Stimulated activated CD4-positive, alpha-beta T cell treated with anti-CD3 and anti-CD28 coated beads, Interleukin-4, amount 100 ng/mL, for 4 hours (primary cell): ENCODE measurements around the gene TMEM19.

ENCODE experiments used
- DNase-seq, 2 experiments: peaks; one replicate each; pipeline ENCODE4 v3.0.0-alpha.2; 2020

The TMEM19 gene

GRCh38 chr12:71719647-71720370 is 33.9 kb downstream of the TMEM19 start:
- no peak for DNase-seq

- DNase-seq: no peak
Observed at GRCh38 chr12:71721783-71722505, 36.1 kb downstream of the TMEM19 start.

GRCh38 chr12:71725011-71725410 is 39.1 kb downstream of the TMEM19 start:
- no peak for DNase-seq

- no peak for DNase-seq
Observed at GRCh38 chr12:71726548-71726947, 40.7 kb downstream of the TMEM19 start.

- no peak for DNase-seq
Observed at GRCh38 chr12:71727958-71728357, 42.1 kb downstream of the TMEM19 start.

GRCh38 chr12:71730936-71731335 is 45.1 kb downstream of the TMEM19 start:
- no peak for DNase-seq

- no peak for DNase-seq
Observed at GRCh38 chr12:71731439-71732356, 45.8 kb downstream of the TMEM19 start.

- no peak for DNase-seq
Observed at GRCh38 chr12:71732357-71732712, 46.5 kb downstream of the TMEM19 start.

- DNase-seq: no peak
Observed at GRCh38 chr12:71737197-71737596, 51.3 kb downstream of the TMEM19 start.

- no peak for DNase-seq
Observed at GRCh38 chr12:71742998-71743397, 57.1 kb downstream of the TMEM19 start.

- DNase-seq: no peak
Observed at GRCh38 chr12:71744522-71745300, 58.8 kb downstream of the TMEM19 start.

- DNase-seq: peak; percentile 22 to 34
Observed at GRCh38 chr12:71746974-71747611, 61.2 kb downstream of the TMEM19 start.

- DNase-seq: no peak
Observed at GRCh38 chr12:71748081-71748850, 62.4 kb downstream of the TMEM19 start.

GRCh38 chr12:71749666-71750065 is 63.8 kb downstream of the TMEM19 start:
- no peak for DNase-seq

GRCh38 chr12:71752891-71753290 is 67.0 kb downstream of the TMEM19 start:
- no peak for DNase-seq
